HTERT RPE-1 (cell line): ENCODE results near the gene RREB1.

Source experiments
- in situ Hi-C: fragments of 300-500 bp; cut with MboI; formaldehyde crosslinking; loops from 4 replicates; pipeline ENCODE4 v1.14.3; 2020; ENCODE audit warnings: low sequenced_read_pairs

Gene RREB1

GRCh38 chr6:7185561-7185960, 77.8 kb downstream of the RREB1 start:
- in situ Hi-C loops: no loop called here

GRCh38 chr6:7188492-7188891, 80.7 kb downstream of the RREB1 start:
- in situ Hi-C loops: no loop called here

- in situ Hi-C loops: no loop called here
These were observed 81.5 kb downstream of the RREB1 start for GRCh38 chr6:7189101-7189758.

- in situ Hi-C loops: no loop called here
These were observed 83.0 kb downstream of the RREB1 start for GRCh38 chr6:7190791-7191190.

- in situ Hi-C loops: no loop called here
These were observed 85.4 kb downstream of the RREB1 start for GRCh38 chr6:7193122-7193521.

GRCh38 chr6:7194657-7195056, 86.9 kb downstream of the RREB1 start:
- in situ Hi-C loops: no loop called here

GRCh38 chr6:7195339-7196018, 87.7 kb downstream of the RREB1 start:
- in situ Hi-C loops: no loop called here

- in situ Hi-C loops: no loop called here
These were observed 88.2 kb downstream of the RREB1 start for GRCh38 chr6:7196019-7196402.

GRCh38 chr6:7196685-7197283, 89.0 kb downstream of the RREB1 start:
- in situ Hi-C loops: no loop called here

GRCh38 chr6:7197747-7198146, 90.0 kb downstream of the RREB1 start:
- in situ Hi-C loops: no loop called here

GRCh38 chr6:7198833-7199800, 91.4 kb downstream of the RREB1 start:
- in situ Hi-C loops: no loop called here

GRCh38 chr6:7200598-7201443, 93.1 kb downstream of the RREB1 start:
- in situ Hi-C loops: no loop called here

GRCh38 chr6:7201444-7201731, 93.6 kb downstream of the RREB1 start:
- in situ Hi-C loops: no loop called here

- in situ Hi-C loops: no loop called here
These were observed 94.2 kb downstream of the RREB1 start for GRCh38 chr6:7201732-7202541.

GRCh38 chr6:7202950-7203349, 95.2 kb downstream of the RREB1 start:
- in situ Hi-C loops: no loop called here

- in situ Hi-C loops: no loop called here
These were observed 96.2 kb downstream of the RREB1 start for GRCh38 chr6:7203939-7204338.

- in situ Hi-C loops: no loop called here
These were observed 97.0 kb downstream of the RREB1 start for GRCh38 chr6:7204726-7205125.

- in situ Hi-C loops: no loop called here
These were observed 100.0 kb downstream of the RREB1 start for GRCh38 chr6:7207720-7208119.

GRCh38 chr6:7213416-7213815, 105.7 kb downstream of the RREB1 start:
- in situ Hi-C loops: no loop called here

- in situ Hi-C loops: no loop called here
These were observed 106.7 kb downstream of the RREB1 start for GRCh38 chr6:7214468-7214867.
